Duodenal mucosa (tissue), 2 donors: ENCODE measurements around the gene USP19.

Experiments used
- H3K27ac ChIP-seq: one replicate; pipeline ENCODE4 v1.7.0; 2013; ENCODE audit warnings: low read depth, low read length
- H3K27me3 ChIP-seq, 2 donors: one replicate each; pipeline ENCODE4 v1.7.0; 2013; ENCODE audit warnings: low read length in 2 of 2, control low read depth in 1 of 2; ENCODE audit not compliant: insufficient read depth in 2 of 2, control insufficient read depth in 1 of 2
- H3K36me3 ChIP-seq, 2 donors: one replicate each; pipeline ENCODE4 v1.7.0; 2013; ENCODE audit warnings: low read length in 2 of 2, control low read depth in 1 of 2; ENCODE audit not compliant: insufficient read depth in 2 of 2, control insufficient read depth in 1 of 2
- H3K4me1 ChIP-seq, 2 donors: one replicate each; pipeline ENCODE4 v1.7.0; 2013; ENCODE audit warnings: low read length in 2 of 2, control low read depth in 1 of 2; ENCODE audit not compliant: insufficient read depth in 2 of 2, control insufficient read depth in 1 of 2
- H3K4me3 ChIP-seq, 2 donors: one replicate each; pipeline ENCODE4 v1.7.0; 2013; ENCODE audit warnings: low read length in 2 of 2, low read depth in 1 of 2
- H3K9ac ChIP-seq, 2 donors: one replicate each; pipeline ENCODE4 v1.7.0; 2013; ENCODE audit warnings: low read length in 2 of 2, low read depth in 1 of 2
- H3K9me3 ChIP-seq, 2 donors: one replicate each; pipeline ENCODE4 v1.7.0; 2013; ENCODE audit warnings: low read length in 2 of 2, control low read depth in 1 of 2; ENCODE audit not compliant: control insufficient read depth in 1 of 2

The USP19 gene

GRCh38 chr3:49121132-49121736, 611 bp upstream of the USP19 start:
- Histone ChIP-seq H3K4me1 (peaks cover 13 to 15% of the 10 kb centered on the region in 2 donors), H3K4me3 (peak overlapping the region; percentile 46 to 96), H3K9ac (peak overlapping the region in 1 of 2 donors; percentile 96), H3K9me3 (no peaks in the 10 kb centered on the region), H3K27me3 (no peaks in the 10 kb centered on the region), H3K36me3 (peaks cover 37 to 49% of the 10 kb centered on the region in 2 donors), H3K27ac (peak overlapping the region; percentile 95)

- H3K27ac ChIP-seq = peak overlapping the region; percentile 95
- peak overlapping the region; percentile 90 to 96 for H3K9ac ChIP-seq
- H3K4me1 ChIP-seq = peaks cover 13 to 15% of the 10 kb centered on the region in 2 donors
- peaks cover 44 to 56% of the 10 kb centered on the region in 2 donors for H3K36me3 ChIP-seq
- no peaks in the 10 kb centered on the region for H3K27me3 ChIP-seq
- H3K4me3 ChIP-seq = peak overlapping the region; percentile 92 to 96
- H3K9me3 ChIP-seq = no peaks in the 10 kb centered on the region
These were observed 556 bp downstream of the USP19 start for GRCh38 chr3:49120096-49120437.

GRCh38 chr3:49119439-49119838, 1.2 kb downstream of the USP19 start:
- Histone ChIP-seq H3K4me3 (peak overlapping the region; percentile 92 to 96), H3K9ac (peak overlapping the region; percentile 90 to 96), H3K27me3 (no peaks in the 10 kb centered on the region), H3K36me3 (peaks cover 46 to 59% of the 10 kb centered on the region in 2 donors), H3K27ac (no peak overlapping the region), H3K9me3 (no peaks in the 10 kb centered on the region), H3K4me1 (peaks cover 13 to 15% of the 10 kb centered on the region in 2 donors)

- peak overlapping the region; percentile 92 to 96 for H3K4me3 ChIP-seq
- no peak overlapping the region for H3K27ac ChIP-seq
- peak overlapping the region; percentile 90 to 96 for H3K9ac ChIP-seq
- no peaks in the 10 kb centered on the region for H3K27me3 ChIP-seq
- H3K36me3 ChIP-seq = peaks cover 47 to 59% of the 10 kb centered on the region in 2 donors
- H3K4me1 ChIP-seq = peaks cover 13 to 15% of the 10 kb centered on the region in 2 donors
- H3K9me3 ChIP-seq = no peaks in the 10 kb centered on the region
These were observed 1.6 kb downstream of the USP19 start for GRCh38 chr3:49119036-49119435.

- H3K36me3 ChIP-seq = peaks cover 78 to 86% of the 10 kb centered on the region in 2 donors
- H3K27me3 ChIP-seq = no peaks in the 10 kb centered on the region
- no peak overlapping the region for H3K27ac ChIP-seq
- H3K4me3 ChIP-seq = no peak overlapping the region
- H3K4me1 ChIP-seq = peaks cover 8% of the 10 kb centered on the region in 2 donors
- H3K9ac ChIP-seq = no peak overlapping the region
- no peaks in the 10 kb centered on the region for H3K9me3 ChIP-seq
These were observed 8.4 kb downstream of the USP19 start for GRCh38 chr3:49112262-49112661.

DNA sequence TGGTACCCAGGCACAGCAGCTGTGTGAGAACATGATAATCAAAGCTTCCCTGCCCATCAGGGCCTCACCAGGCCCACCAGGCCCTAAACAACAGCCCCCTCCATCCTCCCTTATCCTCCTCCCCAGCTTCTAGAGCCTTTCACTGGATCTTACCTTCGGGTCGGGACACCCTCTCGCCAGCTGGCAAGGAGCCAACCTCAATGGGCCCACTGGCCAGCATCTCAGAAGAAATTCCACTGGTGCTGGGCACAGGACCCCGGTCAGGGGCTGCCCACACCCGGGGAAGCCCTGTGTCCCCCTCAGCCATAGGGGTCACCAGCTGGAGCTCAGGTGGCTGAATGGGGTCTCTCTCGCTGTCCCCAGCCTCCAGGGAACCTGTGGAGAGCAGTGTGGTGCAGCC, 9.3 kb downstream of the USP19 start:
- Histone ChIP-seq H3K9ac (no peak overlapping the region), H3K4me1 (peaks cover 8% of the 10 kb centered on the region in 2 donors), H3K27me3 (no peaks in the 10 kb centered on the region), H3K4me3 (no peak overlapping the region), H3K27ac (no peak overlapping the region), H3K9me3 (no peaks in the 10 kb centered on the region), H3K36me3 (peaks cover 70 to 79% of the 10 kb centered on the region in 2 donors)

DNA sequence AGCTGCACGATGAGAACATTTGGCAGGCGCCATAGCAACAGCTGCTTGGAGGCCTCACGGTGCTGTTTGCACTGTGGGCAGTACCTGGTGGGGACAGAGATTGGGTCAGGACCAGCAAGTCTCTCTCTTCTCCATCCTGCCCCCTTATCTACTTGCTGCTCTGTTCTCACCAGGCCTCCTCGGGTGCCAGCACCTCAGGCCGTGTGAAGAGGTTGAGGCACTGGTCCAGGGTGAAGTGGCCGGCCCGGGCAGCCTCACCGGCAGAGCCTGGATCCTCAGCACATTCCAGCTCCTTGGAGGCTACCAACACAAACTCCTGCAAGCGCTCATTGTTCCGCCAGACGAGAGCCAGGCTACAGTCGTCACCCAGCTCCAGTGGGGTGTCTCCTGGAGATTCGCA, 9.8 kb downstream of the USP19 start:
- peaks cover 10 to 11% of the 10 kb centered on the region in 2 donors for H3K4me1 ChIP-seq
- H3K36me3 ChIP-seq = peaks cover 65 to 75% of the 10 kb centered on the region in 2 donors
- H3K9me3 ChIP-seq = no peaks in the 10 kb centered on the region
- no peaks in the 10 kb centered on the region for H3K27me3 ChIP-seq
- no peak overlapping the region for H3K27ac ChIP-seq
- H3K9ac ChIP-seq = no peak overlapping the region
- no peak overlapping the region for H3K4me3 ChIP-seq

GRCh38 chr3:49108346-49108745, 12.3 kb downstream of the USP19 start:
- Histone ChIP-seq H3K9me3 (no peaks in the 10 kb centered on the region), H3K27me3 (no peaks in the 10 kb centered on the region), H3K27ac (no peak overlapping the region), H3K9ac (no peak overlapping the region), H3K36me3 (peaks cover 42 to 51% of the 10 kb centered on the region in 2 donors), H3K4me3 (no peak overlapping the region), H3K4me1 (peaks cover 20 to 27% of the 10 kb centered on the region in 2 donors)

GRCh38 chr3:49104427-49105291, 16.0 kb downstream of the USP19 start, which contains the start of gene QARS1:
Gene QARS1 (minus strand): TSS chr3:49104757. CDS start chr3:49104733, 24 bp downstream.
- Histone ChIP-seq H3K9ac (peak within 1 kb of the TSS; percentile 92 to 94), H3K4me1 (peaks cover 23 to 31% of the 10 kb centered on the region in 2 donors), H3K27ac (peak within 1 kb of the TSS; percentile 70), H3K27me3 (no peaks in the 10 kb centered on the region), H3K36me3 (peaks cover 38 to 48% of the 10 kb centered on the region in 2 donors), H3K4me3 (peak within 1 kb of the TSS; percentile 91 to 97), H3K9me3 (no peaks in the 10 kb centered on the region)

- H3K4me3 ChIP-seq = peak overlapping the region; percentile 91 to 97
- H3K9ac ChIP-seq = peak overlapping the region; percentile 92 to 94
- H3K4me1 ChIP-seq = peaks cover 23 to 31% of the 10 kb centered on the region in 2 donors
- no peaks in the 10 kb centered on the region for H3K27me3 ChIP-seq
- no peaks in the 10 kb centered on the region for H3K9me3 ChIP-seq
- peak overlapping the region; percentile 59 for H3K27ac ChIP-seq
- peaks cover 38 to 48% of the 10 kb centered on the region in 2 donors for H3K36me3 ChIP-seq
These were observed 16.6 kb downstream of the USP19 start for GRCh38 chr3:49104052-49104426.
